GM19397 (cell line): Measurements from ENCODE around the gene ZSCAN32.

Experiments used
- ATAC-seq: cut with Tn5 transposase; IDR thresholded peaks from one replicate; pipeline ENCODE4 v1.9.1; 2021; ENCODE audit warnings: mild to moderate bottlenecking, moderate library complexity; ENCODE audit not compliant: unreplicated experiment

ZSCAN32 gene

DNA sequence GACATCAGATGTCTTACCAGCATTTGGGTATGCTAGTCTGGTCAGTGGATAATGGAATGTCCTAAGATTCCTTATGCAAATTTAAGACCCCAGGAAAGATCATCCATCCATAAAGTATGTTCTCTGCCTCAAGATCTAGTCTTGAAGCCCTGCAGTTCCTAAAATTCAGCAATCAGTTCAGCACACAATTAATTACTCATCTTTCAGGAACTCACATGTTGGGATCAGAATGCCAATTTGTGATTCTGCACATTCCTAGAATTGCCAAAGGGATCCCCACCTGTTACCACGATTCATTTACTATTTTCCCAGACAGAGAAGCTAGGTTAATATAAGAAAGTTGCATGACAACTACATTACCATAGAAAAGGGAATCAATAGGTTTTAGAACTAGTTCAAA, 41.9 kb downstream of the ZSCAN32 start:
- ATAC-seq: no peak

DNA sequence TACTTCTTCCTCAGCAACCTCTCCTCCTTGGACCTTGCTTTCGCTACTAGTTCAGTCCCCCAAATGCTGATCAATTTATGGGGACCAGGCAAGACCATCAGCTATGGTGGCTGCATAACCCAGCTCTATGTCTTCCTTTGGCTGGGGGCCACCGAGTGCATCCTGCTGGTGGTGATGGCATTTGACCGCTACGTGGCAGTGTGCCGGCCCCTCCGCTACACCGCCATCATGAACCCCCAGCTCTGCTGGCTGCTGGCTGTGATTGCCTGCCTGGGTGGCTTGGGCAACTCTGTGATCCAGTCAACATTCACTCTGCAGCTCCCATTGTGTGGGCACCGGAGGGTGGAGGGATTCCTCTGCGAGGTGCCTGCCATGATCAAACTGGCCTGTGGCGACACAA, 44.7 kb downstream of the ZSCAN32 start:
- no peak for ATAC-seq

DNA sequence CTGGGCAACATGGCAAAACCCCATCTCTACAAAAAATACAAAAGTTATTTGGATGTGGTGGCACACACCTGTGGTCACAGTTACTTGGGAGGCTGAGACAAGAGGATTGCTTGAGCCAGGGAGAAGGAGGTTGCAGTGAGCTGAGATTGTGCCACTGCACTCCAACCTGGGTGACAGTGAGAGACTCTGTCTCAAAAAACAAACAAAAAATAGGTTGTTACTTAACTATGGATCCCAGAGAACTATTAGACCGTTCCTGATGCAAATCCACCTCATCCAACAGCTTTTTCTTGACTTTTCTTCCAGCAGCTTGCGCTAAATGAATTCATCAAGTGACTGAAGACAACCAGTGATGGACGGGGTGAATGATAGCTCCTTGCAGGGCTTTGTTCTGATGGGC, 45.2 kb downstream of the ZSCAN32 start, which contains the start of gene OR2C1:
Gene OR2C1 (plus strand): TSS at position 301 of the 400 bp plus-strand sequence. CDS start 52 bp downstream, at position 353.
- no peak for ATAC-seq

DNA sequence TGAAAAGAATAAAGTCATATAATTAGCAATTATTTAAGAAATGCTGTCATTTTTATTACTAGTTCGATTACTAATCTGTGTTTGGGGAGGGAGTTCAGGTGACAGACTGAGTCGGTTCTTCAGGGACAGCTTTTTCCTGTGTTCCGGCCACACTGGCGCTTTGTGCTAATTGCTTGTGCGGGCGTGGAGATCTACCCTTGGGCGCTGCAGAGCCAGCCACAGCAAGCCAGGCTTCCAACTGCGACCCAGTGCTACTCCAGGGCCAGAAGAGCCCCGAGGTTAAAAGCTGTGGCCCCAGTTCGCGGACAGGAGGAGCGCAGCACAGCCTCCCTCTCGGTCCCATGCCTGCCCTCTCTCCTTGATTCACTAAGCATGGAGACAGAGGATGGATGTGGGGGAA, 51.6 kb downstream of the ZSCAN32 start:
- ATAC-seq: no peak

DNA sequence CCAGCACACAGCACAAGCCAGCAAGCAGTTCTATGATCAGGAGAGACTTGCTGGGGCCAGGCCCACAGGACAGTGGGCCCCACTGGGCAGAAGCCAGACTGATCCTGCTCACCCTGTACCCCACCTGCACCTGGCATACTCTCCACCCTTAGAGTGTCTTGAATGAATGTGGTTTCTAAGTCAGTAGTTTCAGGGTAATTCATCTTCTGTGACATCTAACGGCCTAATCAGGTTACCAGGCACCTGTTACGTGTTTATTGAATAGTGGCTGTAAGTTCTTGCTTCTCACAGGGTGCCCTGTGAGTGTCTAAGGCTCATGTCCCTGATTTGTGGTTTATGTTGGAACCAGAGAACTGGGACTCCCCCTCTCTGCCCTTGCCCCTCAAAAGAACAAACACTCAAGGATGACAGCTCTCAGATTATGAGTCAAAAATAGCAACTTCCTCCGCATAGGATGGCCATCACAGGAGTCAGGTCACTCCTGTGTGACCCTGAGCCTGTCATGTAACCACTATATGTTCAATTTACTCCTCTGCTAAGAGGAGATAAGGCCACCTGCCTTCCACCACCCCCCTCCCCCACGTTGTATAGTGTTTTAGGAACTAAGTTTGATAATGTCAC, 52.1 kb downstream of the ZSCAN32 start:
- ATAC-seq: no peak

DNA sequence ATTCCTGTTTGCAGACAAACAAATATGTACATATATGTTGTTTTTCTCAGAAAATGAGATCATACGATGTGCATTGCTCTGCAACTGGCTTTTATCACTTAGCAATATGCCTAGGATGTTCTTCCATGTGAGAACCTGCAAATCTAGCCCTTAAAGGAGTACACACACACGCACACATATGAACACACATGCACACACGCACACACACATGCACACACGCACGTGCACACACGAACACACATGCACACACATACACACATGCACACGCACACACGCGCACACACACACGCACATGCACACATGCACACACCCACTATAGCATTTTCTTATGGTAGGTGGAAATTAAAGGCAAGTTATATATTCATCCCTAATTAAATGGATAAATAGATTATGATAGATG, 53.2 kb downstream of the ZSCAN32 start:
- ATAC-seq: no peak

DNA sequence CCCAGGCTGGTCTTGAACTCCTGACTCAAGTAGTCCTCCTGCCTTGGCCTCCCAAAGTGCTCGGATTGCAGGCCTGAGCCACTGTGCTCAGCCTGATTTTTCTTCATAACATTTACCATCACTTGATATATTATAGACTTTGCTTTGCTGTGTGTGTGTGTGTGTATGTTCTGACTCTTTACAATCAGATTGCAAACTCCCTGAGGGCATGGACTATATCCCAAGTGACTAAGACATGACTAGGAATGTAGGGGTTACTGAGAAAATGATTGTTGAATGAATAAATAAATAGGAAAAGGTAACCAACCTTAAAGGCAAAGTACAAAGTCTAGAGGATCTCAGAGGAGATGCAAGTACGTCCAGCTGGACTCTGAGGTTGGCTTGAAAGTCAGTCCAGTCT, 54.8 kb downstream of the ZSCAN32 start:
- no peak for ATAC-seq
